ENCODE data around the gene CLDN6.

The CLDN6 gene

DNA sequence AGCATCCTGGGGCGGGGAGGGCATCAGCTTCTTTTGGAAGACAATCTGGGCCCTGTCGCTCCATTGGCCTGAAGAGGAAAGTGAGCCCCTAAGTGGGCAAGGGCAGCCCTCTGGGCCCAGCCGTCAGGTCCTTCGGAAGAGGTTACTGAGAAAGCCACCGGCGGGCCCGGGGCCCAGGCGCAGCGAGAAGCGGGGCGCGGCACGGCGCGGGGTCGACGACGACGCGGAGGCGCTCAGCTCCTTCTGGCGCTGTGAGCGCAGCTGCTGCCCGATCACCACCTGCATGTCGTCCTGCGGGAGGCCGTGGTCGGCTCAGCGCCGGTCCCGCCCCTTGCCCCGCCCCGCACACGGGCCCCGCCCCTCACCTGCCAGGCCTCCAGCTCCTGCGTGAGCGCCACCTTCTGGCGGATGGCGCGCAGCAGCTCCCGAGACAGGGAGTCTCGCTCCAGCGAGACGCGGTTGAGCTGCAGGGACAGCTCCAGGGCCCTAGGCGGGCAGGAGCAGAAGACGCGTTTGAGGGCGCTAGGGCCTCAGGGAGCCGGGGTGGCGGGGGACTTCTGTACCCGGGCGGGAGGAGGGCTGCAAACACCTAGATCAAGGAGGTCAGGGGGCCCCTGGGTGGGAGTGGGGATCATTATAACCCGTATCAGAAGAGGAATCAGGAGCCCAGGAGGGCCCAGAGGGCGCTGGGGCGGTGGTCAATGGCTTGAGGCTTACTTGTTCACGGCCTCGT is 10.2 kb upstream of the CLDN6 start:
- peak; percentile 86 to 89 for DNase-seq

- no peak for DNase-seq
Measured at GRCh38 chr16:3027489-3027795, 9.5 kb upstream of the CLDN6 start.

DNA sequence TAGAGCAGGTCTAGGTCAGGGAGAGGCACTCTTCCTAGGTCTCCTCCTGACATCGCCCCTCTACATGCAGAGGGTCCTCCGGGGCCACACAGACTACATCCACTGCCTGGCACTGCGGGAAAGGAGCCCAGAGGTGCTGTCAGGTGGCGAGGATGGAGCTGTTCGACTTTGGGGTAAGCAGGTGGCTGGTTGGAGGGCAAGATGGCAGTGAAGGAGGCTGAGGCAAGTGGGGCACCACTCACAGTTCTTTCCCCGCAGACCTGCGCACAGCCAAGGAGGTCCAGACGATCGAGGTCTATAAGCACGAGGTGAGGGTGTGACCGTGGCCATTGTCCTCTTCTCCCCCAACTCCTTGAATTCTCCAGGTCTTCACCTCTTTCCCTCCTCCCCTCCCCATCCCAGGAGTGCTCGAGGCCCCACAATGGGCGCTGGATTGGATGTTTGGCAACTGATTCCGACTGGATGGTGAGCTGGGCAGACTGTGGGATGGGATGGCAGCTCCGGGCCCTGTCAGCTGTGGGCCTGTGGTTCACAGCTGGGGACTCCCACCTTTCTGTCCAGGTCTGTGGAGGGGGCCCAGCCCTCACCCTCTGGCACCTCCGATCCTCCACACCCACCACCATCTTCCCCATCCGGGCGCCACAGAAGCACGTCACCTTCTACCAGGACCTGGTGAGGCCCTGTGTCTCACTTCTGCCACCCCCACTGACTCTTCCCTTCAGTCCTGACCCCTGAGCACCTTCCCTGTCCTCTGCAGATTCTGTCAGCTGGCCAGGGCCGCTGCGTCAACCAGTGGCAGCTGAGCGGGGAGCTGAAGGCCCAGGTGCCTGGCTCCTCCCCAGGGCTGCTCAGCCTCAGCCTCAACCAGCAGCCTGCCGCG is 8.9 kb upstream of the CLDN6 start:
- DNase-seq: no peak

- DNase-seq: no peak
Measured at GRCh38 chr16:3026003-3026378, 8.0 kb upstream of the CLDN6 start.

DNA sequence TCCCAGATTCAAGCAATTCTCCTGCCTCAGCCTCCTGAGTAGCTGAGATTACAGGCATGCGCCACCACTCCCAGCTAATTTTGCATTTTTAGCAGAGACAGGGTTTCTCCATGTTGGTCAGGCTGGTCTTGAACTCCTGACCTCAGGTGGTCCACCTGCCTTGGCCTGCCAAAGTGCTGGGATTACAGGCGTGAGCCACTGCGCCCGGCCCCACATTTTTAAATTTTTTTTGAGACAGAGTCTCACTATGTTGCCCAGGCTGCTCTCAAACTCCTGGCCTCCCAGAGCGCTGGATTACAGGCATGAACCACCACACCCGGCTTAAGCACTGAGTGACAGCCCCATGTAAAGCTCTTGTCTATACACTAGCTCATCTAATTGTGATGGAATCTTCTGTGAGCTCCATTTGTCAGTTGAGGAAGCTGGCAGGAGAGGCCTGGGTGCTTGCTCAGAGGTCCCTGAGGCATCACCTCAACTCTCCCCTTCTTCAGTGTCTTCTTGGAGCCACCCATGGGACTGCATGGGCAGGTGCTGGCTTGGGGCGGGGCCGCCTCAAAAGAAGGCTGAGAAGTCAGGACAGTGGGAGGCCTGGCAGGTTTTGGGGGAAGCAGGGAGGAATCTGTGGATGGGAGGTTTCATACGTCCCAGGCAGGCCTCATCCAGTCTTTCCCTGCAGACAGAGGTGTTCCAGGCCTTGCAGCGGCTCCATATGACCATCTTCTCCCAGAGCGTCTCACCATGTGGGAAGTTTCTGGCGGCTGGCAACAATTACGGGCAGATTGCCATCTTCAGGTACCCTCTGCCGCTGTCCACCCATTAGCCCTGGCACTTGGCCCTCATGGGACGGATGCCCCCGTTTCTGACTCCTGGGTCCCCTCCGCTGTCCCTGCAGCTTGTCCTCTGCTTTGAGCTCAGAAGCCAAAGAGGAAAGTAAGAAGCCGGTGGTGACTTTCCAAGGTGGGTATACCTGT is 7.3 kb upstream of the CLDN6 start:
- DNase-seq: no peak

DNA sequence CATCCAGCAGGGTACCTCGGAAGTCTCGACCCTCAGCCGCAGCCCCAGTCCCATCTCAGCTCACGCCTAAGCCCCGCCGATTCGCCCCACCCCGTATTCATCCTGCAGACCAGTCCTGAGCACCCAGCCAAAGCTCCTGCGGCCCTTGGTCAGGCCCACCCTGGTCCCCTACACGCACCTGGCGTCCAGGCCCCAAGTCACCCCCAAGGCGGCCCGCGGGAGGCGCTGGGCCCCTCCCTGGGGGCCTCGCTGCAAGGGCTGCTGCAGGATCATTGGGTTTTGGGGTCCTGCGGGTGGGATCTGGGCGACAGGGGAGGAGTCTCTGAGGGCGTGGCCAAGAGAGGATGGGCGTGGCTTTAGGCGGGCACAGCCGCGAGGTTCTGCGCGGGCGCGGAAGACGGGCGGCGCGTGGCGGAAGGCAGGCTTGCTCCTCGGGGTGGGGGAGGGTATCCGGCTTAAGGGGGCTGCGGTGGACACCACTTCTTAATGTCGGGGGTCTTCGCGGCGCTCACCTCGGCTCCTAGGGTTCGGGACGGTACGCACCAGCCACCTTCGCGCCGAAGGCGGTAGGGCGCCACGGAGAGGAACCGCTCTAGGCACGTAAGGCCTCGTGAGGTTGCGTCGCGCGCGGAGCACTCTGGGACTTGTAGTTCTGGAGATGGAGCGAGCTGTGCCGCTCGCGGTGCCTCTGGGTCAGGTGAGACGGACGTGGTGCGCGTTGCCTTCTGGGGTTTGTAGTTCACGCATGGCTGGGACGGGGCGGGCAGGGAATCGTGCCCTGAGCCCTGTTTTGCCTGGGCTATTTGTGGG is 5.9 kb upstream of the CLDN6 start, which contains the start of the genes HCFC1R1 and THOC6:
Gene HCFC1R1, minus strand, starts transcription at position 274 of the 810 bp plus-strand sequence. Its CDS starts 1 bp downstream, at position 273.
Gene THOC6, plus strand, starts transcription at position 367 of the 810 bp plus-strand sequence. Its CDS starts 292 bp downstream, at position 659.
- peak; percentile 97 to 99 for DNase-seq

- no peak for DNase-seq
Measured at GRCh38 chr16:3023415-3023668, 5.4 kb upstream of the CLDN6 start.

DNA sequence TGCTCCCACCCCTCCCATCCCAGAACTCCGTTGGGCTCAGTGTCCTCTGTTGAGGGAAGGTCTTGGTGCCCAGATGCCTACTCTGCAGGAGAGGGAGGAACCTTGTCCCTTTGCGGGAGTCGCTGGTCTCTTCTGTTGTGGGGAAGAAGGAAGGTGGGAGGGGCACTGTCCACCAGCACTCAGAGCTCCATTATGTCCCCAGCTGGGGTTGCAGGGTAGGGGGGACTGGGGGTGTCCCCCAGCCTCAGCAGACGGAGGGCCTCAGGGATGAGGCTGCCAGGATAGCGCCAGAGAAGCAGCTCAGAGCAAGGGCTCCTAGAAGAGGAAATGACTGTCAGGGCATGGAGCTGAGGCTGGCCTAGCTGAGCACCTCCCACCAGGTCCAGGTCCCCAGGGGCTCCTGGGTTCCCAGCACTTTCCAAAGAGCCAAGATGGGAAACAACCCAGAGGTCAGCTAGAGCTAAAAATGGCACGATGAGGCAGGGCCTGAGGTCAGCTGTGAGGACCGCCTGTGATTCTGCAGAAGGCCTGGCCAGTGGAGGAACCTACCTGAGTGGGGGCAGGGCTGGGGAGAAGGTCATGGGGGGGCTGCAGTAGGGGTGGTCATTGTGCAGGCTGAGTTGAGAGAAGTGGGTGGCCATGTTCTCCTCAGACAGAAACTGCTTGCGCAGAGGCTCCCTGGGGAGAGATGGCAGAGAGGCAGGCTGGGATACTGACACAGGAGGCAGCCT is 4.9 kb upstream of the CLDN6 start:
- peak; percentile 17 to 51 for DNase-seq

- peak; percentile 81 to 91 for DNase-seq
Measured at GRCh38 chr16:3022208-3022683, 4.3 kb upstream of the CLDN6 start.

DNA sequence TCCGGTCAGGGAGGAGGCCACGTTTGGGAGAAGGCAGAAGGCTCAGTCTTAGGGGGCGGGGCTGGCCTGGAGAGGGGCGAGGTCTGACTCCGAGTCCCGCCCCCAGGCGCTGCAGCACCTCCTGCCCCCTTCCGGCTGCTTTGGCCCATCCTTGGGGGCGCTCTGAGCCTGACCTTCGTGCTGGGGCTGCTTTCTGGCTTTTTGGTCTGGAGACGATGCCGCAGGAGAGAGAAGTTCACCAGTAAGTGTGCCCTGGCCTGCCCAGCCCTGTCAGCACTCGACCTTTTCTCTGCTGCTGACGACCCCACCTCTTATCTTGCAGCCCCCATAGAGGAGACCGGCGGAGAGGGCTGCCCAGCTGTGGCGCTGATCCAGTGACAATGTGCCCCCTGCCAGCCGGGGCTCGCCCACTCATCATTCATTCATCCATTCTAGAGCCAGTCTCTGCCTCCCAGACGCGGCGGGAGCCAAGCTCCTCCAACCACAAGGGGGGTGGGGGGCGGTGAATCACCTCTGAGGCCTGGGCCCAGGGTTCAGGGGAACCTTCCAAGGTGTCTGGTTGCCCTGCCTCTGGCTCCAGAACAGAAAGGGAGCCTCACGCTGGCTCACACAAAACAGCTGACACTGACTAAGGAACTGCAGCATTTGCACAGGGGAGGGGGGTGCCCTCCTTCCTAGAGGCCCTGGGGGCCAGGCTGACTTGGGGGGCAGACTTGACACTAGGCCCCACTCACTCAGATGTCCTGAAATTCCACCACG is 3.6 kb upstream of the CLDN6 start:
- peak; percentile 71 to 87 for DNase-seq

DNA sequence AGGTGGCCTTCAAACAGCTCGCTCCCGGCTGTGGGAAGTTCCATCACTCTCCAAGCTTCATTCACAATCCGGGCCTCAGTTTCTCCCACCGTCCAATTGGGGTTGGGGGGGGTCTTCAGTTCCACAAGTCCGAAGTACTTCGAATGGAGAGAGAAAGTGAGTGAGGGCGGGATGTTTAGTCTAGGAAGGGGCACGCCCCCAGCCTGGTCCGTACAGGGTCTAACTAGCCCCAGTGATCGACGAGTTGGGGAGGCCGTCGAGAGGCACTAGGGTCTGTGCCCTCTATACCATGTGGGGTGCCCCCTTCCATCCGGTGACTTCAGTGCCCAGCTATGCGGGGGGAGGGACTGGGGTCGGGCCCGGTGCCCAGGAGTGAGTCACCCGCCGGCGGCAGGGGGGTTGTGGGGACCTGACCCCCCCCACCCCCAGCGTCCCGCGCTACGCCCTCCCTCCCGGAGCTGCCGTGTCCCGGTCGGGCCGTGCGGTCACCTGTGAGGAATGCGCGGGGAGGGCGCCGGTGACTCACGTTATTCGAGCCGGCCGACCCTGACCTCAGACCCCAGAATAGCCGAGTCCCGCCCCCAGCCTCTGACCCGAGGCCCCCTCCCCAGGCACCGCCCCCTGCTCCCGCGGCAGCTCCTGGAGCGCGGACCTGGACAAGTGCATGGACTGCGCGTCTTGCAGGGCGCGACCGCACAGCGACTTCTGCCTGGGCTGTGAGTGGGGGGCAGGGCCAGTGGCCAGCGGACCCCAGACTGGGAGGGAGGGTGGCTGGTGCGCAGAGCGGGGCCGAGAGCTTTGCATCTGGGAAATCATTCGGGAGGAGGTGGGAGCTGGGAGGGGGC is 2.8 kb upstream of the CLDN6 start:
- peak in 1 of 2 donors; percentile 42 for DNase-seq

DNA sequence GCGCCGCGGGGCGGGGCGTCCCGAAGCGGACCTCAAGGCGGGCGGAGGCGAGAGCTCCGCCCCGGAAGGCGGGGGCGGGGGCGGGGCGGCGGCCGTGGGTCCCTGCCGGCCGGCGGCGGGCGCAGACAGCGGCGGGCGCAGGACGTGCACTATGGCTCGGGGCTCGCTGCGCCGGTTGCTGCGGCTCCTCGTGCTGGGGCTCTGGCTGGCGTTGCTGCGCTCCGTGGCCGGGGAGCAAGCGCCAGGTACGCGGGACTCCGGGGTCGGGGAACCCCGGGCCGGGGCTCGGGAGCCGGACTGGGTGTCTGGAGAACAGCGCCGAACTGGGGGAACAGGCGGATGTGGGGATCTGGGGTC is 2.2 kb upstream of the CLDN6 start, which contains the start of gene TNFRSF12A:
Gene TNFRSF12A, plus strand, starts transcription at position 122 of the 357 bp plus-strand sequence. Its CDS starts 30 bp downstream, at position 152.
- DNase-seq: peak; percentile 77 to 91

DNA sequence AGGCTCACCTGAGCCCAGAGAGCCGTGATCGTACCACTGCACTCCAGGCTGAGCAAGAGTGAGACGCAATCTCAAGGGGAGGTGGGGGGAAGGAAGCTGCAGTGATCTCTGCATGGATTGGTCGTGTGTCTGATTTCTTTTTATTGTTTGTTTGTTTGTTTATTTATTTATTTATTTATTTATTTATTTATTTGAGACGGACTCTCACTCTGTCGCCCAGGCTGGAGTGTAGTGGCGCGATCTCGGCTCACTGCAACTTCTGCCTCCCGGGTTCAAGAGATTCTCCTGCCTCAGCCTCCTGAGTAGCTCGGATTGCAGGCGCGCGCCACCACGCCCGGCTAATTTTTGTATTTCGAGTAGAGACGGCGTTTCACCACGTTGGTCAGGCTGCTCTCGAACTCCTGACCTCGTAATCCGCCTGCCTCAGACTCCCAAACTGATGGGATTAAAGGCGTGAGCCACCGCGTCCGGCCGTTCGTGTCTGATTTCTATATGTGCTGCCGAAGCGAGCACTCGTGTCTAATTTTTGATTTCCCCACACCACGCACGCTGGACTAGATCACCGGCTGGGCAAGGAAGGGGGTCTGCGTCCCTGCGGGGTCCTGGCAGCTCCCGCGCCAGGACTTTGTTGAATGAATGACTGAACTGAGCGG is 1.7 kb upstream of the CLDN6 start:
- DNase-seq: no peak

DNA sequence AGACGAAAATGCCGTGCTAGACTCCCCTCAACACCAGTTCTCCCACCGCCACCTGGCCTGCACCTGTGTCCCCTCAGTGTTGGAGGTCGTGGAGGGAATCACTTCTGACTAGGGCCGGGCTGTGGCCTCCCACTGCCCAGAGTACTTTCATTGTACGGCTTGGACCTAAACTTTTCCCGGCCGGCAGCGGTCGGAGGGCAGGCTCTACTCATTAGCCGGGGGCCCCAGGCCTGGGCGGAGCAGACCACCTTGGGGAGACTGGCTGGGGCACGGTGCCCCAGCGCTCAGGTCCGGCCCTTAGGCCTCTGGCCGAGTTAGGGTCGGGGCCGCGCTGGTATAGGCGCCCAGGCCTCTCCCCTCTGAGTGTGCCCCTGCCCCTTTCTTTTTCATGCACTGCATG is 639 bp downstream of the CLDN6 start:
- no peak for DNase-seq

DNA sequence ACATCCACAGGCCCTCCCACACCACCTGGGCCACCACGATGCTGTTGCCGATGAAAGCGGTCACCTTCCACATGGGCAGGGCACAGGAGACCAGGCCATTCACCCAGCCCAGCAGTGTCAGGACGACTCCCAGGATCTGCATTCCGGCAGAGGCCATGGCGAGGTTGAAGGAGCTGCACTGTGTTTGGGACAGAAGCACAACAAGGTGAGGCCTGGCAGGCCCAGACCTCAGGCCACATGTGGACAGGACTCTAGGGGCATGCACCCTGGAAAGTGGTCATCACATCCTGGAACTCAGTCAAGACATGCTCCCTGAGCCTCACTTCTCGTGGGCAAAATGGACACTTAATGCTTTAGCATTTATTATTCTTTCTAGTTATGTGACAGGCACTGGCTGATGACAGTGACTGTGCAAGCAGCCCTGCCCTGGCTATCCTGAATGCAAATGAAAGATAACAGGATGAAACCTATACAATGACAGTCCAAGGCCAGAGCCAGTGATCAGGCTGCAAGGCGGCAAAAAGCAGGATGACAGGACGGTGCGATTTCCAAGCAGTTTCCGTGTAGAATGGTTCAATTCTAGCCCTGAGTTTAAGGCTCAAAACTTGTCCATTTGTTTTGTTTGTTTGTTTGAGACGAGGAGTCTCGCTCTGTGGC is 2.0 kb downstream of the CLDN6 start:
- no peak for DNase-seq

DNA sequence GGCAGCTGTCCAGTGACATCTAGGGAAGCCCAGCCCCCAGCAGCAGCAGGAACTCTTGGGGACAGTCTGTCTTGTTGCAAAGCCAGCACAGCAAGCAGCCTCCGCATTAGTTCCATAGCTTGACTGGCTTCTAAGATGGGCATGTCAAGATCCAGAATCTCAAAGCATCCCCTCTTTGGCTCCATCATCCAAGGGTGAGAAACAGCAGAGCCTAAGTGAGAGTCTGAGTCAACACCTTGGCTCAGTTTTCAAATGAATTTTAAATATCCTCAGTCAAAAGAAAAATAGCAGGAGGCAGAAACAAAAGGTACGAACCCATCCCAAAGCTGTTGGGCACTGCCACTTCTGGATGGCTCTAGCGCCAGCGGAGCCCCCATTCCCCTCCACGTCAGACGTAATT is 3.0 kb downstream of the CLDN6 start:
- DNase-seq: no peak

DNA sequence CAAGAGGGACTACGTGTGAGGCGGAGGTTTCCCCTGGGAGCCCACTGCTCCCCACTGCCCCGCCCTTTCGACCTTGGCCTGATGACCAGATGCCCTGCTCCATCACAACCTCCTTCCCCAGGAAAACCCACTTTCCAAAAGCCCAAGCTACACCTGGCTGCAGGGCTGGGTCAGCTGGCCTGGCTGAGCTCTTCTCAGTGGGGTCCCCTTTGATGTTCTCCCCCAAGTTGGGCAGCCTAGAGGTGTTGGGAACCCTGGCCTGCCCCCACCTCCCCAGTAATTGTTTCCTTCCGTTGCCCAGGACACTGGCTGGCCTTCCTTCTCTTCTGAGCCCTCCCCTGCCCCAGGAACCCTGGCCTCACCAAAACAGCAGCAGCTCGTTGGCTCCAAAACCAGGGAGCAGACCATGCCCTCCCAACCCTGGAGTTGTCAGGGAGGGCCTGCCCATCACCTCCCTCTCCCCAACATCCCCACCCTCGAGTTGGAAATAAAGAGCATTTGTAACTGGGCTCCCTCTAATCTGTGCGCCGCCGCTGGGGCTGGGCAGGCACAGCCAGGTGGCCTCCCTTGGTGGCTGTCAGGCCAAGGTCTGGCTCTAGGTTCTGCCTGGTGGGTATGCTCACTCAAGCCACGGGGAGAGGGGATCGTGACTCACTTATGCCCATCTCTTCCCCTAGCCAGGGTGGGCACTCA is 3.8 kb downstream of the CLDN6 start:
- no peak for DNase-seq

- DNase-seq: no peak
Measured at GRCh38 chr16:3013491-3013951, 4.5 kb downstream of the CLDN6 start.

All from inflammatory macrophage (primary cell).